HG02885 (cell line): Measurements from ENCODE around the gene MTHFD2L.
A peak's percentile ranks its signal among the peaks of the same experiment; 100 is the strongest.
"Not testable (repeated sequence)": the region's sequence is repeated elsewhere in the genome, so short reads cannot be mapped to it uniquely, and the experiment has no call there.

Experiments
- ATAC-seq: cut with Tn5 transposase; IDR thresholded peaks from one replicate; pipeline ENCODE4 v1.9.1; 2021; ENCODE audit warnings: mild to moderate bottlenecking; ENCODE audit not compliant: unreplicated experiment, poor library complexity

The MTHFD2L gene

DNA sequence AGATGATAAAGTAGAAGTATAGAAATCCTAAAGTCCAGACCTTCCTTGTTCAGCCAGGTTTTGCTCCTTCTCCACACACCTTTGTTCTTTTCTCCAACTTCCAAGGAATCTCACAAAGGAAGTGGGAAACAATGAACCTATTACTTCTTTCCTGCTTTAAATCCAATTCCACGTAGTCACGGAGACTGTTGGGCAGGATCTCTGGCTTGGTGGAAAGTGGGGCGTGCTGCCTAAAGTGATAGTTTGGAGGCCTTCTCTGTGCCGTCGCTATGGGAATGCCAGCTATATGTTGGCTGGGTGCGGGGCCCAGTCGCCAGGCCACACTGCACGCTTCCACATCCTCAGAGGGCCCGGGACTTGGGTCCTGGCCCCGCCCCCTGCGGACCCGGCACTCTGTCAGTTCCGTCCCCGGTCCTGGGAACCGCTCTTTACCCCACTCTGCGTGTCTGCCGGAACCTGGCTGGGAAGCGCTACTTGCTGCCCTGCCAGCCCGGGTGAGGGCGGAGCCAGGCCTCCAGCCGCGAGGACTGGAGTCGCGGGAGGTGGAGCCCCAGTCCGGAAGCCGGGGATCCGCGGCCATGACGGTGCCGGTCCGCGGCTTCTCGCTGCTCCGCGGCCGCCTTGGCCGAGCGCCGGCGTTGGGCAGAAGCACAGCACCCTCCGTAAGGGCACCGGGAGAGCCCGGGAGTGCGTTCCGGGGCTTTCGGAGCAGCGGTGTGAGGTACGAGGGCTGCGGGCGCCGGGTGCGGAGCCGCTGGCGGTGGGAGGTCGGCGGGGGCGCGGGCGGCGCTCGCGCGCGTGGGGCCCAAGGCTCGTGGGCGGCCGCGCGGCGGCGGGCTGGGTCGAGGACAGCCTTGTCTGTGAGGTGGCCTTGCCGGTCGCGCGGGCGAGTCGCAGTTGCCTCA, at the start of gene MTHFD2L:
TSS of gene MTHFD2L (plus strand) at position 558 of the 905 bp plus-strand sequence. CDS start at position 579, 21 bp downstream.
- peak; percentile 97 for ATAC-seq

GRCh38 chr4:74108457-74109115, 49.3 kb upstream of the MTHFD2L start:
- no peak for ATAC-seq

- ATAC-seq: no peak
Measured at GRCh38 chr4:74109116-74109869, 48.6 kb upstream of the MTHFD2L start.

DNA sequence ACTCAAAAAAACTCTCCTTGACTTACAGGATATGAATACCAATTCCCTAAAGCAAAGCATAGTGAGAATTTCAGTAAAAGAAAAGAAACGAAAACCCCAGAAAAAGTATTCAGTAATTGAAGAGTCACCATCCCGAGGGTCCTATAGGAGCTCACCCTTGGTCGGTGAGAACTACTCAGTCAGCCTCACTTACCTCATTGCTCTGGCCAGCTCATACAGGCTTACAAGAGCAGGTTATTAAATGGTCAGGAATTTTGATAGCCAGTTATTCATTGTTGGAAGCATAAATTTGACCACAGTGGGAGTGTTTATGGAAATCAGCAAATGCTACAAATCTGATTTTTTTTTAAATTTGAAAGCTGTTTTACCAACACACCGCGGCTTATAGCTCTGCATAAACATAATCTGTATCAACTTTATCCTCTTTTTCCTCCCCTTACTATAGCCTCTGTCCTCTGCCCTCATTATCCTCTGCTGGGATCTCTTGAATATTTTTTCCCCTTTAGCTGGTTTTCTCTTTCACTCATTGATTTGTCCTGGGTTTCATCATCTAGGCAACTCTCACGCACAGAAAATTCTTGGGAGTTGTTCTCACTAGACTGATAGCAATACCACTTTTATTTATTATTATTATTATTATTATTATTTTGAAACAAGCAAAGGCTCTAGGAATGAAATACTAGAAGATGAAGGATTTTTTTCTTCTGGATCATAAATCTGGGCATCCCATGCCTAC, 47.9 kb upstream of the MTHFD2L start:
- no peak for ATAC-seq

GRCh38 chr4:74110670-74111069, 47.2 kb upstream of the MTHFD2L start:
- ATAC-seq: no peak

DNA sequence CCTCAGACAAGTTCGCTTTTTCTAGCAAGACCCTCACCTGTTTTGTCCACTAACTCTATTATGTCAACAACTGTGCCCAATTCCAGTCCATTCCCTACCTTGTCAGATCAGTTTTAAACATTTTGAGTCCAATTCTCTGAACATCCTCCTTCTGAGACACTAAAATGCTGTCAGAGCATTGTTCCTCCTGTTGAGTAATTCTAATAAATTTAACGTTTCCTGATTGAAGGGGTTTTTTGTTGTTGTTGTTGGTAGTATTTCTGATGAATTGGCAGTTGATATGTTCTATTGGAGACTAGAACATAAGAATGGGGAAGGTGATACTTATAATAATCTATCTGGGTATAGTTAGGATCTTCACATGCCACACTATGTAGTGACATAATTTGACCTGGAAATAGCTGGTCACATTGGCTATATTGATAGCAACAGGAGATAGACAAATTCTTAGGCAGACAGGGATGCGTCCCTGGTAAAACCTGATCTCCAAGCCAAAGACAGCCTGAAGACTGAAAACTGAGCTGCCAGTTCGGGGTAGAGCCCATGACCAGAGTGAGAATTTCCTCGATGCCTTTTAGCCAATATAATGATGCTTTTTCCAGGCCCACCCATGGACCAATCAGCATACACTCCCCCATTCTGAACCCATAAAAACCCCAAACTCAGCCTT, 46.5 kb upstream of the MTHFD2L start:
- ATAC-seq: no peak

DNA sequence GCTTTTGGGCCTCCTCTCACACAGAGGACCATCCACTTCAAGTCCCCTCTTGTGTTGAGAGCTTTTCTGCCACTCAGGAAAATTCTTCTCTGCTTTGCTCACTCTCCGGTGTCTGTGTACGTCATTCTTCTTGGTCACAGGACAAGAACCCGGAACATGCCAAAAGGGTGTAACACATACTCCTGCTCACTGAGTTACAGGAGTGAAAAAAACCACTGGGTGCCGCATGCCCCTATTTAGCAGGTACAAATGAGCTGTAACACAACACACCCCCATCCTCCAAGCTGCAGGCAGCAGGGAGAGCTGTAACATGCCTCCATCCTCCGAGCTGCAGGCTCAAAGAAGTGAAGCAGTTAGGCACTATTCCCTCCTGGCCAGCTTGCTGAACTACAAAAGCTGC, 45.9 kb upstream of the MTHFD2L start:
- ATAC-seq: no peak

GRCh38 chr4:74112399-74113105, 45.4 kb upstream of the MTHFD2L start:
- no peak for ATAC-seq

GRCh38 chr4:74114234-74114633, 43.7 kb upstream of the MTHFD2L start:
- ATAC-seq: no peak

- no peak for ATAC-seq
Measured at GRCh38 chr4:74117024-74117534, 40.8 kb upstream of the MTHFD2L start.

GRCh38 chr4:74118600-74119338, 39.1 kb upstream of the MTHFD2L start:
- no peak for ATAC-seq

GRCh38 chr4:74120086-74120485, 37.8 kb upstream of the MTHFD2L start:
- ATAC-seq: no peak

GRCh38 chr4:74121643-74122579, 36.0 kb upstream of the MTHFD2L start:
- no peak for ATAC-seq

GRCh38 chr4:74123065-74123728, 34.7 kb upstream of the MTHFD2L start:
- ATAC-seq: no peak

DNA sequence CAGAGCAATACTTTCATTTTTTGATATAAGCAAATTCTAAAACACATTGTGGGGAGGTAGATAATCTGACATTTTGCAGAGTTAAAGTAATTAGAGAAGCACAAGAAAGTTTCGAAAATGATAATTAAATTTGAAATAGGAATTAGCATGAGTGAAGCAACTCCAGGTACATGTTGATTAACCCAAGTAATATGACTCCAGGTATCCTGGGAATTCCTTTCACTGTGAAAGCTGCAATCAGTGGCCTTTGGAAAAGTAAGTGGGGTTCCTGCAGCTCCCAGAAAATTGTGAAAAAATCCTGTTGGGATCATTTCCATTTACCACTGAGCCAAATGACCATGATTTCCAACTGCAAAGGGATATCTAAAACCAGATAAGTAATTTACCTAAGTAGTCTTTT, 32.9 kb upstream of the MTHFD2L start:
- ATAC-seq: no peak

DNA sequence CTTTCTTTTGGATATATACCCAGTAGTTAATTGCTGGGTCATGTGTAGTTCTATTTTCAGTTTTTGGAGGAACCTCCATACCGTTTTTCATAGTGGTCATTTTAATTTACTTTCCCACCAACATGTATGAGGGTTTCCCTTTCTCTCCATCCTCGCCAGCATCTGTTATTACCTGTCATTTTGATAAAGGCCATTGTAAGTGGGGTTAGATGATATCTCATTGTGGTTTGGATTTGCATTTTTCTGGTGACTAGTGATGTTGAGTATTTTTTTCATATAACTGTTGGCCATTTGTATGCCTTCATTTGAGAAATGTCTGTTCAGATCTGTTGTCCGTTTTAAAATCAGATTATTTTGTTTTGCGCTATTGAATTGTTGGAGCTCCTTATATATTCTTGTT, 30.2 kb upstream of the MTHFD2L start:
- no peak for ATAC-seq

GRCh38 chr4:74130843-74131242, 27.1 kb upstream of the MTHFD2L start:
- ATAC-seq: not testable (repeated sequence)
